Neural cell (in vitro differentiated cells): ENCODE measurements around the gene CACNA1D. TPM values are rescaled to one million over a fixed set of nuclear protein-coding genes. Genes with fewer than 3 reads are reported as not detected.

ENCODE experiments used
- H2AFZ ChIP-seq: fragments of 200-600, 300-800 bp; sonication (generic), shearing (Covaris generic); 2 replicates; pipeline ENCODE4 v1.6.0; 2014; ENCODE audit warnings: low read depth, mild to moderate bottlenecking, antibody characterized with exemption, low read length, moderate library complexity
- H3F3A ChIP-seq: fragments of 200-600 bp; shearing (Covaris generic); 2 replicates; pipeline ENCODE4 v1.6.1; 2016; ENCODE audit warnings: mild to moderate bottlenecking, moderate library complexity, mixed read lengths, antibody characterized with exemption, low read length; ENCODE audit not compliant: insufficient read depth, poor library complexity, severe bottlenecking
- H3K27ac ChIP-seq: fragments of 200-600, 300-800 bp; sonication (generic), shearing (Covaris generic); 2 replicates; pipeline ENCODE4 v1.5.1; 2014; ENCODE audit warnings: mild to moderate bottlenecking, low read length, moderate library complexity
- H3K27me3 ChIP-seq: fragments of 300-800, 200-600 bp; sonication (generic), shearing (Covaris generic); 2 replicates; pipeline ENCODE4 v1.6.0; 2014; ENCODE audit warnings: mild to moderate bottlenecking, low read depth, low read length, moderate library complexity; ENCODE audit not compliant: insufficient read depth
- H3K36me3 ChIP-seq: fragments of 300-800, 200-600 bp; sonication (generic), shearing (Covaris generic); 2 replicates; pipeline ENCODE4 v1.5.1; 2014; ENCODE audit warnings: mild to moderate bottlenecking, antibody characterized with exemption, low read length, moderate library complexity; ENCODE audit not compliant: insufficient read depth
- H3K4me2 ChIP-seq: fragments of 300-800, 200-600 bp; sonication (generic), shearing (Covaris generic); 2 replicates; pipeline ENCODE4 v1.6.0; 2014; ENCODE audit warnings: mild to moderate bottlenecking, low read length
- H3K4me3 ChIP-seq: fragments of 300-800, 200-600 bp; sonication (generic), shearing (Covaris generic); 2 replicates; pipeline ENCODE4 v1.5.1; 2014; ENCODE audit warnings: mild to moderate bottlenecking, low read length, moderate library complexity
- H3K79me2 ChIP-seq: fragments of 200-600 bp; shearing (Covaris generic); replicated peaks from 2 replicates; pipeline ENCODE4 v1.6.0; 2014; ENCODE audit warnings: mild to moderate bottlenecking, low read length, moderate library complexity; ENCODE audit not compliant: insufficient read depth
- H3K9ac ChIP-seq: fragments of 300-800, 200-600 bp; sonication (generic), shearing (Covaris generic); 2 replicates; pipeline ENCODE4 v1.6.1; 2016; ENCODE audit warnings: mild to moderate bottlenecking, low read length, mixed read lengths
- H3K9me2 ChIP-seq: fragments of 200-600 bp; shearing (Covaris generic); 2 replicates; pipeline ENCODE4 v1.6.1; 2016; ENCODE audit warnings: mild to moderate bottlenecking, low read length, mixed read lengths; ENCODE audit not compliant: insufficient read depth
- H3K9me3 ChIP-seq: fragments of 200-600, 300-800 bp; sonication (generic), shearing (Covaris generic); 2 replicates; pipeline ENCODE4 v1.6.1; 2016; ENCODE audit warnings: mild to moderate bottlenecking, mixed run types, low read length, moderate library complexity, mixed read lengths
- H4K20me1 ChIP-seq: fragments of 200-600 bp; shearing (Covaris generic); 2 replicates; pipeline ENCODE4 v1.6.1; 2016; ENCODE audit warnings: mild to moderate bottlenecking, mixed run types; ENCODE audit not compliant: insufficient read depth
- CTCF ChIP-seq: fragments of 450-650 bp; IDR thresholded peaks from 2 replicates; pipeline ENCODE4 v1.5.1; 2014; ENCODE audit warnings: antibody characterized with exemption, mild to moderate bottlenecking, moderate library complexity; ENCODE audit not compliant: poor library complexity, severe bottlenecking
- EP300 ChIP-seq: fragments of 450-650 bp; conservative IDR thresholded peaks from 2 replicates; pipeline ENCODE4 v1.6.1; 2014; ENCODE audit warnings: antibody characterized with exemption, mild to moderate bottlenecking, moderate library complexity; ENCODE audit not compliant: poor library complexity, severe bottlenecking
- EZH2 ChIP-seq: fragments of 200-600, 300-800 bp; shearing (Covaris generic), sonication (generic); IDR thresholded peaks from 2 replicates; pipeline ENCODE4 v1.6.1; 2014; ENCODE audit warnings: antibody characterized with exemption, low read length, borderline replicate concordance, mild to moderate bottlenecking; ENCODE audit not compliant: insufficient read depth, poor library complexity, severe bottlenecking
- MXI1 ChIP-seq: fragments of 450-650 bp; conservative IDR thresholded peaks from 2 replicates; pipeline ENCODE4 v1.6.1; 2014; ENCODE audit warnings: antibody characterized with exemption, mild to moderate bottlenecking; ENCODE audit not compliant: poor library complexity, severe bottlenecking
- POLR2AphosphoS5 ChIP-seq: IDR thresholded peaks from 2 replicates; pipeline ENCODE4 v1.6.1; 2012
- RAD21 ChIP-seq: fragments of 450-650 bp; conservative IDR thresholded peaks from 2 replicates; pipeline ENCODE4 v1.6.1; 2014; ENCODE audit warnings: antibody characterized with exemption, mild to moderate bottlenecking, moderate library complexity
- REST ChIP-seq: IDR thresholded peaks from 2 replicates; pipeline ENCODE4 v1.6.1; 2012; ENCODE audit warnings: borderline replicate concordance
- SMC3 ChIP-seq: fragments of 450-650 bp; conservative IDR thresholded peaks from 2 replicates; pipeline ENCODE4 v1.6.1; 2014; ENCODE audit warnings: antibody characterized with exemption, mild to moderate bottlenecking, moderate library complexity; ENCODE audit not compliant: poor library complexity
- TAF1 ChIP-seq: IDR thresholded peaks from 2 replicates; pipeline ENCODE4 v1.6.1; 2012; ENCODE audit warnings: low read depth
- polyA plus RNA-seq: library from polyadenylated mRNA; depleted of rRNA; stranded (reverse); fragments of >200 nt; gene quantifications from 2 replicates; pipeline ENCODE4 v1.2.3, GENCODE V29; 2014

Gene CACNA1D
- polyA plus RNA-seq, 1 donor from 2014 or later = 22.5 TPM

GRCh38 chr3:53510508-53510907 lies 16.1 kb downstream of the CACNA1D start:
- no peaks in the 10 kb centered on the region for H3F3A ChIP-seq
- H3K27ac ChIP-seq = no peak overlapping the region
- no peaks in the 10 kb centered on the region for H3K9me3 ChIP-seq
- no peaks in the 10 kb centered on the region for H3K79me2 ChIP-seq
- H3K4me3 ChIP-seq = no peak overlapping the region
- H3K27me3 ChIP-seq = no peaks in the 10 kb centered on the region
- no peaks in the 10 kb centered on the region for H4K20me1 ChIP-seq
- no peak overlapping the region for H2AFZ ChIP-seq
- H3K4me2 ChIP-seq = no peak overlapping the region
- H3K36me3 ChIP-seq = no peaks in the 10 kb centered on the region
- TF ChIP-seq CTCF (no peak), EZH2 (no peak), EP300 (no peak)
- H3K9ac ChIP-seq = no peak overlapping the region
- H3K9me2 ChIP-seq = no peaks in the 10 kb centered on the region

- Histone ChIP-seq H3K27ac (no peak overlapping the region), H3K4me3 (no peak overlapping the region), H3K9me3 (no peaks in the 10 kb centered on the region), H3K79me2 (no peaks in the 10 kb centered on the region), H2AFZ (no peak overlapping the region), H3F3A (no peaks in the 10 kb centered on the region), H3K27me3 (no peaks in the 10 kb centered on the region), H3K36me3 (no peaks in the 10 kb centered on the region), H3K4me2 (no peak overlapping the region), H3K9me2 (no peaks in the 10 kb centered on the region), H4K20me1 (no peaks in the 10 kb centered on the region), H3K9ac (no peak overlapping the region)
- TF ChIP-seq REST = no peak
- TF ChIP-seq SMC3 = no peak
- TF ChIP-seq MXI1 = no peak
- TF ChIP-seq TAF1 = no peak
- TF ChIP-seq EP300 = no peak
- TF ChIP-seq POLR2AphosphoS5 = no peak
- TF ChIP-seq EZH2 = no peak
Measured at GRCh38 chr3:53511246-53511645, 16.8 kb downstream of the CACNA1D start.

DNA sequence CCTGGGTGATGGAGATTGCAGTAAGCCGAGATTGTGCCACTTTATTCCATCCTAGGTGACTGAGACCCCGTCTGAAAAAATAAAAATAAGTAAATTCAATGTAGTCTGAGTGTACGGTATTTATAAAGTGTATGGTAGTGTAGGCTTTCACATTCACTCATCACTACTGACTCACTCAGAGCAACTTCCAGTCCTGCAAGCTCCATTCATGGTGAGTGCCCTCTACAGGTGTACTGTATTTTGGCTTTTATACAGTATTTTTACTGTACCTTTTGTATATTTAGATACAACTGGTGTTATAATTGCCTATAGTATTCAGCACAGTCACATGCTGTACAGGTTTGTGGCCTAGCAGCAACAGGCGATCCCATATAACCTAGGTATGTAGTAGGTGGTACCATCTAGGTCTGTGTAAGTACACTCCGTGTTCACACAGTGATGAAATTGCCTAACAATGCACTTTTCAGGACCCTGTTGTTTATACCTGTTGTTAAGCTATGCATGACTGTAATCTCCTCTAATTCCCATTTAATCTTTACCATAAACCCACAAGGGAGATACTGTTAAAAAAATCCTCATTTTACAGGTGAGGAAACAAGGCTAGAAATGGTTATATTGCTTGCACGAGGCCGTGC lies 19.3 kb downstream of the CACNA1D start:
- H3K27me3 ChIP-seq = no peaks in the 10 kb centered on the region
- no peak overlapping the region for H3K27ac ChIP-seq
- H3K79me2 ChIP-seq = no peaks in the 10 kb centered on the region
- H3F3A ChIP-seq = no peaks in the 10 kb centered on the region
- H2AFZ ChIP-seq = no peak overlapping the region
- H4K20me1 ChIP-seq = no peaks in the 10 kb centered on the region
- H3K4me3 ChIP-seq = no peak overlapping the region
- H3K9me3 ChIP-seq = no peaks in the 10 kb centered on the region
- H3K9ac ChIP-seq = no peak overlapping the region
- no peak for TF ChIP-seq CTCF
- no peak for TF ChIP-seq POLR2AphosphoS5
- no peak for TF ChIP-seq RAD21
- TF ChIP-seq TAF1 = no peak
- no peak for TF ChIP-seq EP300
- no peak for TF ChIP-seq EZH2
- no peak for TF ChIP-seq MXI1
- no peak for TF ChIP-seq REST
- no peak for TF ChIP-seq SMC3
- no peak overlapping the region for H3K4me2 ChIP-seq
- no peaks in the 10 kb centered on the region for H3K9me2 ChIP-seq
- no peaks in the 10 kb centered on the region for H3K36me3 ChIP-seq
